ENCODE results near the gene MEGF6. TPM values are rescaled to one million over a fixed set of nuclear protein-coding genes. Genes with fewer than 3 reads are reported as not detected.

MEGF6 gene
- total RNA-seq, 2 experiments from 2014 or later, result 5.8 to 5.9 TPM

GRCh38 chr1:3465935-3466321 lies 145.4 kb downstream of the MEGF6 start:
- no peak for DNase-seq
- CTCF ChIA-PET, result no interaction called here
- Mint-ChIP-seq H3K9me3 (no peaks in the 10 kb centered on the region), H3K4me3 (no peak overlapping the region), H3K36me3 (ENCODE audit: low read depth) (no peaks in the 10 kb centered on the region), H3K27me3 (ENCODE audit: low read depth) (no peaks in the 10 kb centered on the region), H3K27ac (no peak overlapping the region), H3K4me1 (ENCODE audit: low read depth) (no peaks in the 10 kb centered on the region)
- intact Hi-C loops (cut with micrococcal nuclease), result no loop called here

- Mint-ChIP-seq H3K4me3 (no peak overlapping the region), H3K4me1 (ENCODE audit: low read depth) (no peaks in the 10 kb centered on the region), H3K27ac (no peak overlapping the region), H3K9me3 (no peaks in the 10 kb centered on the region), H3K27me3 (ENCODE audit: low read depth) (no peaks in the 10 kb centered on the region), H3K36me3 (ENCODE audit: low read depth) (no peaks in the 10 kb centered on the region)
- no peak for DNase-seq
- CTCF ChIA-PET, result no interaction called here
- intact Hi-C loops (cut with micrococcal nuclease), result no loop called here
These were observed 146.0 kb downstream of the MEGF6 start for GRCh38 chr1:3465091-3465934.

GRCh38 chr1:3464649-3465025 lies 146.7 kb downstream of the MEGF6 start:
- intact Hi-C loops (cut with micrococcal nuclease), result no loop called here
- Mint-ChIP-seq H3K4me3 (no peak overlapping the region), H3K9me3 (no peaks in the 10 kb centered on the region), H3K4me1 (ENCODE audit: low read depth) (no peaks in the 10 kb centered on the region), H3K27ac (no peak overlapping the region), H3K36me3 (ENCODE audit: low read depth) (no peaks in the 10 kb centered on the region), H3K27me3 (ENCODE audit: low read depth) (no peaks in the 10 kb centered on the region)
- CTCF ChIA-PET, result no interaction called here
- no peak for DNase-seq

- no peak for DNase-seq
- intact Hi-C loops (cut with micrococcal nuclease), result no loop called here
- Mint-ChIP-seq H3K4me1 (ENCODE audit: low read depth) (no peaks in the 10 kb centered on the region), H3K9me3 (no peaks in the 10 kb centered on the region), H3K27me3 (ENCODE audit: low read depth) (no peaks in the 10 kb centered on the region), H3K36me3 (ENCODE audit: low read depth) (no peaks in the 10 kb centered on the region), H3K4me3 (no peak overlapping the region), H3K27ac (no peak overlapping the region)
- CTCF ChIA-PET, result no interaction called here
These were observed 147.2 kb downstream of the MEGF6 start for GRCh38 chr1:3463891-3464648.

DNA sequence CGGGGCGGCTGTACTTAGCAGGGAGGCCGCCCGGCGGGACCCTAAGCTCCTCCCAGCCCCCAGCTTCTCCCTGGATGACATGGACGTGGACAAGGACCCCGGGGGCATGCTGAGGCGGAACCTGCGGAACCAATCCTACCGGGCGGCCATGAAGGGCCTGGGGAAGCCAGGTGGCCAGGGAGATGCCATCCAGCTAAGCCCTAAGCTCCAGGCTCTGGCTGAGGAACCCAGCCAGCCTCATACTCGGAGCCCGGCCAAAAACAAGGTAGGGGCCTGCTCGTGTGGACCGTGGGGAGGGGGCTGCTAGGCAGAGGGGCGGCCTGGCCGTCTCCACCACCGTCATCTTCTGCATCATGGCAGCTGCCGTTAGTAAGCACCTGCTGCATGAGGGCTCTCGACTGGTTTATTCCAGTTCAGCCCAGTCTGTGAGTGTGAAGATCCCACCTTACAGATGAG lies 147.9 kb downstream of the MEGF6 start:
- no peaks in the 10 kb centered on the region for H3K9me3 Mint-ChIP-seq
- H3K27ac Mint-ChIP-seq, result no peak overlapping the region
- H3K27me3 Mint-ChIP-seq (ENCODE audit: low read depth), result no peaks in the 10 kb centered on the region
- H3K4me3 Mint-ChIP-seq, result no peak overlapping the region
- no peaks in the 10 kb centered on the region for H3K4me1 Mint-ChIP-seq (ENCODE audit: low read depth)
- no peaks in the 10 kb centered on the region for H3K36me3 Mint-ChIP-seq (ENCODE audit: low read depth)
- DNase-seq, result no peak
- intact Hi-C loops (cut with micrococcal nuclease), result no loop called here
- CTCF ChIA-PET, result interaction anchor here (1.4 kb wide), 1 partner anchor 10 kb away, joined by 3 read pairs; no protein-coding TSS in a partner anchor

DNA sequence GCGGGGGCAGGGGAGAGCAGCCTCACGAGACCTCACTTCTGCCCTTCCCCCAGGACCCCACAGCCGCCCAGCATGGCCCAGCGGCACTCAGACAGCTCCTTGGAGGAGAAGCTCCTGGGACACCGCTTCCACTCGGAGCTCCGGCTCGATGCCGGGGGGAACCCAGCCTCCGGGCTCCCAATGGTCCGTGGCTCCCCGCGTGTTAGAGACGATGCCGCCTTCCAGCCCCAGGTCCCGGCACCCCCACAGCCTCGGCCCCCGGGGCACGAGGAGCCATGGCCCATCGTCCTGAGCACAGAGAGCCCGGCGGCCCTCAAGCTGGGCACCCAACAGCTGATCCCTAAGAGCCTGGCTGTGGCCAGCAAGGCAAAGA lies 148.3 kb downstream of the MEGF6 start:
- Mint-ChIP-seq H3K27me3 (ENCODE audit: low read depth) (no peaks in the 10 kb centered on the region), H3K27ac (no peak overlapping the region), H3K4me3 (no peak overlapping the region), H3K4me1 (ENCODE audit: low read depth) (no peaks in the 10 kb centered on the region), H3K9me3 (no peaks in the 10 kb centered on the region), H3K36me3 (ENCODE audit: low read depth) (no peaks in the 10 kb centered on the region)
- intact Hi-C loops (cut with micrococcal nuclease), result no loop called here
- CTCF ChIA-PET, result interaction anchor here (1.4 kb wide), 1 partner anchor 10 kb away, joined by 3 read pairs; no protein-coding TSS in a partner anchor
- DNase-seq, result no peak

GRCh38 chr1:3462356-3463012 lies 148.8 kb downstream of the MEGF6 start:
- no peak overlapping the region for H3K4me3 Mint-ChIP-seq
- intact Hi-C loops (cut with micrococcal nuclease), result no loop called here
- no peaks in the 10 kb centered on the region for H3K36me3 Mint-ChIP-seq (ENCODE audit: low read depth)
- no peaks in the 10 kb centered on the region for H3K9me3 Mint-ChIP-seq
- H3K27ac Mint-ChIP-seq, result no peak overlapping the region
- no peaks in the 10 kb centered on the region for H3K27me3 Mint-ChIP-seq (ENCODE audit: low read depth)
- H3K4me1 Mint-ChIP-seq (ENCODE audit: low read depth), result no peaks in the 10 kb centered on the region
- DNase-seq, result no peak
- CTCF ChIA-PET, result interaction anchor here (1.4 kb wide), 1 partner anchor 9 kb away, joined by 3 read pairs; no protein-coding TSS in a partner anchor

DNA sequence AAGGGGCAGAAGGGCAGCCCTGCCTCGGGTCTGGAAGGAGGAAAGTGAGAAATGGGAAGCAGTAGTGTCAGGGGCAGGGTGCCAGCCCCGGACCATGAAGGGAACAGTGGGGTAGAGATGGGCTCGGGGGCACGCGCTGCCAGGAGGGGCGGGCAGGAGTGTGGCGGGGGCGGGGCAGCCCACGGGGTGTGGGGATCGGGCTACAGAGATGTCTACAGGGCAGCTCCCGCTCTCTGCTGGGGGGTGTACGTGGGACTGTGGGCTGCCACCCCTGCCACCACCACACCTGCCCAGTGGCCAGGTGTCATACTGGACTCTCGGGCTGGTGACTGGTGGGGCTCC lies 149.4 kb downstream of the MEGF6 start:
- Mint-ChIP-seq H3K4me3 (no peak overlapping the region), H3K9me3 (no peaks in the 10 kb centered on the region), H3K4me1 (ENCODE audit: low read depth) (no peaks in the 10 kb centered on the region), H3K36me3 (ENCODE audit: low read depth) (no peaks in the 10 kb centered on the region), H3K27me3 (ENCODE audit: low read depth) (no peaks in the 10 kb centered on the region), H3K27ac (no peak overlapping the region)
- intact Hi-C loops (cut with micrococcal nuclease), result no loop called here
- CTCF ChIA-PET, result no interaction called here
- no peak for DNase-seq

DNA sequence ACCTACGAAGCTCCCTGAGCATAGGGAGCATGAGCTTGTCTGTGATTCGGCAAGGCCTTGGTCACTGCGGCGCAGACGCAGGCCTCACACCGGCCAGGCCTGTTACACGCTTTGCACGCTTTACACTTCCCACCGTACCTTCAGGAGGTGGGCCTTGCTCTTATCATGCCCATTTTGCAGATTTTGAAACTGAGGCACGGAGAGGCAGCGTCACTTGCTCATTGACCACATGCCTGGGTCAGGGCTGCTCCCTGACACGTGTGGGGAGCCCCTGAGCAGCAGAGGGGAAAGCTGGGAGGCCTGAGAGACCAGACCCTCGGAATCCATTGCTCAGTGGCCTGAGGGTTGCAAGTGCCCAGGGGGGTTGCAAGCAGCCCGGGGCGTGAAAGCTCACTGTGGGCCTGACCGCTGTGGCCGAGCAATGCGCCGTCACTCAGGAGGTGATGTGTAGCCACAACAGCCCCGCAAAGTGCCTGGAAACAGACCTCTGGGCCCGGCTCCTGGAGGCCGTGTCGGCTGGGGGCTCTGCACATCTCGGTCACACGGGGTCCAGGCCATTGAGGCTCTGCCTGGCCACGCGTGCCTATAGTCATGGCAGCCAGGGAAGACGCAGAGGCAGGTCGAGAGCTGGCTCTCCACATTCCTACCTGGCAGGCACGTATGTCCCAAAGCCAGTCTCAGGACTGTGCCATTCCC lies 149.9 kb downstream of the MEGF6 start:
- CTCF ChIA-PET, result no interaction called here

GRCh38 chr1:3460672-3461131 lies 150.6 kb downstream of the MEGF6 start:
- CTCF ChIA-PET, result no interaction called here

More for the DNA sequence above, 149.9 kb downstream of the MEGF6 start:
- no peaks in the 10 kb centered on the region for H3K9me3 Mint-ChIP-seq
- H3K27ac Mint-ChIP-seq, result no peak overlapping the region
- intact Hi-C loops (cut with micrococcal nuclease), result no loop called here
- H3K4me3 Mint-ChIP-seq, result no peak overlapping the region
- no peaks in the 10 kb centered on the region for H3K36me3 Mint-ChIP-seq (ENCODE audit: low read depth)
- H3K27me3 Mint-ChIP-seq (ENCODE audit: low read depth), result no peaks in the 10 kb centered on the region
- H3K4me1 Mint-ChIP-seq (ENCODE audit: low read depth), result no peaks in the 10 kb centered on the region
- DNase-seq, result no peak

DNA sequence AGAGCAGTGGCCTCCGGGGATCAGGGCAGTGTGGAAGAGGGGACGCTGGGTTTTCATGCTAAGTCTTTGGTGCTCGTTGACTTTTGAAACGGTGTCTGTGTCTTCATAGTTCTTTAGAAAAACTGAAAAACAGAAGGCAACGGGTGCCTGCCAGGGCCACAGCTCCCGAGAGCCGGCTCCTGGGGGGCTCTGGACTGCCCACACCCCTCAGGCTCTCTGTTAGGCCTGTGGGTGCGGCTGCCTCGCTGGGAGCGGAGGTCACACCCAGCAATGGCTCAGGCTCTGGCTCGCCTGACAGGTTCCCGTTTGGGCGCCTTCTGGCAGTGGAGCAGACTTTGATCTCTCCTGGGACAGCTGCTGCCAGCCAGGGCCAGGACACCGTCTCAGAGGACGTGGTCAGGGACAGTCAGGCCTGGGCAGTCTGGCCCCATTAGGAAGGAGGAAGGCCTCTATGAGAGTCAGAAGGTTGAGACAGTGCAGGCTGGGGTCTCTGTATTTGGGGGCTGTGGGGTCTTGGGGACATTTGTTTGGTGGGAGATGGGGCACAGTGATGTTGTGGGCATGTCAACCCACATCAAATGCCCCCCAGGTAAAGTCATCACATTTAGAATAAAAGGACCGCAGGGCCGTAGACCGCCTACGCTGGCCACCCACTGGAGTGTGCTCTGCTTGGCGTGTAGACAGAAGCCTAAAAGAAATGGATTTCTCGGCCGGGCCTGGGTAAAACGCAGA lies 151.2 kb downstream of the MEGF6 start:
- Mint-ChIP-seq H3K4me3 (no peak overlapping the region), H3K4me1 (ENCODE audit: low read depth) (no peaks in the 10 kb centered on the region), H3K27me3 (ENCODE audit: low read depth) (no peaks in the 10 kb centered on the region), H3K9me3 (no peaks in the 10 kb centered on the region), H3K27ac (no peak overlapping the region), H3K36me3 (ENCODE audit: low read depth) (no peaks in the 10 kb centered on the region)
- intact Hi-C loops (cut with micrococcal nuclease), result no loop called here
- no peak for DNase-seq
- CTCF ChIA-PET, result no interaction called here

More at GRCh38 chr1:3460672-3461131, 150.6 kb downstream of the MEGF6 start:
- Mint-ChIP-seq H3K36me3 (ENCODE audit: low read depth) (no peaks in the 10 kb centered on the region), H3K27ac (no peak overlapping the region), H3K27me3 (ENCODE audit: low read depth) (no peaks in the 10 kb centered on the region), H3K9me3 (no peaks in the 10 kb centered on the region), H3K4me1 (ENCODE audit: low read depth) (no peaks in the 10 kb centered on the region), H3K4me3 (no peak overlapping the region)
- DNase-seq, result no peak
- intact Hi-C loops (cut with micrococcal nuclease), result no loop called here
